ENCODE measurements around the gene PPARGC1A. TPM values are rescaled to one million over a fixed set of nuclear protein-coding genes. Genes with fewer than 3 reads are reported as not detected.

Gene PPARGC1A
- total and polyA plus RNA-seq, 2 donors (not counting 3 experiments of a cell fraction or from before 2014, with no cell fraction given), result not detected

- ChIA-PET CTCF (no interaction called here), POLR2A (no interaction called here)
- intact Hi-C loops (cut with micrococcal nuclease) (no loop called here), dilution Hi-C loops (cut with MboI; ENCODE audit: extremely low pct_ligation_motif_present, low sequenced_read_pairs) (no loop called here)
- Histone ChIP-seq H3K27ac (ENCODE audit: insufficient read depth, low read depth, low read length) (no peak overlapping the region), H3K9ac (replicated peaks; ENCODE audit: extremely low read depth, insufficient read depth, low read length) (no peak overlapping the region), H4K20me1 (replicated peaks; ENCODE audit: control insufficient read depth, extremely low read depth, insufficient read depth, low read length) (no peaks in the 10 kb centered on the region), H3K9me3 (replicated peaks; ENCODE audit: control insufficient read depth, insufficient read depth, low read length) (no peaks in the 10 kb centered on the region), H2AFZ (ENCODE audit: low read depth, low read length) (no peak overlapping the region), H3K4me3 (replicated peaks in 1 of 3; ENCODE audit: insufficient read depth in 1 of 3, low read depth in 1 of 3, low read length in 3 of 3) (no peak overlapping the region), H3K27me3 (ENCODE audit: control insufficient read depth in 2 of 2, insufficient read depth in 2 of 2, low read length in 2 of 2) (no peaks in the 10 kb centered on the region), H3K9me1 (replicated peaks; ENCODE audit: control insufficient read depth, extremely low read depth, insufficient read depth, low read length) (no peaks in the 10 kb centered on the region), H3K36me3 (ENCODE audit: control insufficient read depth in 2 of 2, extremely low read depth in 1 of 2, insufficient read depth in 2 of 2, low read length in 2 of 2) (no peaks in the 10 kb centered on the region), H3K4me1 (ENCODE audit: control insufficient read depth, extremely low read depth, insufficient read depth, low read length) (no peaks in the 10 kb centered on the region), H3K4me2 (ENCODE audit: insufficient read depth, low read length) (no peak overlapping the region), H3K79me2 (ENCODE audit: control insufficient read depth, insufficient read depth, low read length) (no peaks in the 10 kb centered on the region)
- DNase-seq (ENCODE audit: low read depth, low spot score), result no peak
- FAIRE-seq, result no peak
- TF ChIP-seq MYC (IDR thresholded peaks at IDR 0.05; ENCODE audit: low read depth, low read length) (no peak), FOS (IDR thresholded peaks at IDR 0.05; ENCODE audit: borderline replicate concordance, insufficient read depth, low read length) (no peak), MAX (IDR thresholded peaks at IDR 0.05; ENCODE audit: insufficient read depth, insufficient read length) (no peak), EZH2 (IDR thresholded peaks at IDR 0.05; ENCODE audit: borderline replicate concordance, low read depth, low read length, severe bottlenecking) (no peak), CTCF (IDR thresholded peaks at IDR 0.05; ENCODE audit: extremely low read depth in 1 of 2, insufficient read depth in 1 of 2, low read depth in 1 of 2, low read length in 2 of 2) (no peak), GATA2 (IDR thresholded peaks at IDR 0.05; ENCODE audit: insufficient read depth, insufficient read length, low read depth, low read length) (no peak), POLR2AphosphoS5 (IDR thresholded peaks at IDR 0.05; ENCODE audit: insufficient read depth, low read depth, low read length) (no peak), POLR2A (IDR thresholded peaks at IDR 0.05; ENCODE audit: low read depth, low read length) (no peak), JUN (IDR thresholded peaks at IDR 0.05; ENCODE audit: borderline replicate concordance, insufficient read depth, insufficient read length, low read depth) (no peak)
- BruUV-seq (replicated peaks), result no TSS peak
These were observed 32.2 kb upstream of the PPARGC1A start for GRCh38 chr4:23922013-23922412.
